H1 (cell line): ENCODE results near the gene KRTAP10-4. TPM values are rescaled to one million over a fixed set of nuclear protein-coding genes. Genes with fewer than 3 reads are reported as not detected.

Experiments
- CTCF ChIA-PET: fragments of 300-600 bp; sonication (Branson Sonifier 250); formaldehyde crosslinking; loops from one replicate; lab custom pipeline; 2021; ENCODE audit not compliant: partially characterized antibody; lab: Charles Lee
- POLR2A ChIA-PET: fragments of 300-600 bp; sonication (Branson Sonifier 250); formaldehyde crosslinking; loops from one replicate; lab custom pipeline; 2021; ENCODE audit warnings: inconsistent platforms; ENCODE audit not compliant: partially characterized antibody; lab: Charles Lee
- DNase-seq, 2 experiments: peaks; one replicate each; pipeline versions ENCODE4 v3.0.0 to v3.0.0-alpha.2; 2010 to 2022; ENCODE audit warnings: low spot score in 2 of 2, low read depth in 1 of 2, mixed read lengths in 1 of 2
- FAIRE-seq: peaks from 2 replicates; lab custom pipeline; 2011; peaks lifted over from hg19 to GRCh38; lab: Jason Lieb, UNC
- H2AFZ ChIP-seq: 2 replicates; pipeline ENCODE4 v1.8.1; 2012; ENCODE audit warnings: low read length, inconsistent platforms
- H2AK5ac ChIP-seq: 2 replicates; pipeline ENCODE4 v1.6.1; 2013; ENCODE audit warnings: low read depth, low read length
- H2BK120ac ChIP-seq: replicated peaks from 2 replicates; pipeline ENCODE3; 2013; ENCODE audit warnings: low read depth, low read length, inconsistent platforms
- H2BK12ac ChIP-seq: 2 replicates; pipeline ENCODE4 v1.6.1; 2013; ENCODE audit warnings: low read depth, low read length
- H2BK15ac ChIP-seq: 2 replicates; pipeline ENCODE4 v1.6.1; 2013; ENCODE audit warnings: low read length
- H2BK20ac ChIP-seq: 2 replicates; pipeline ENCODE4 v1.6.1; 2013; ENCODE audit warnings: low read length
- H2BK5ac ChIP-seq: 2 replicates; pipeline ENCODE4 v1.6.1; 2013; ENCODE audit warnings: low read depth, low read length
- H3K14ac ChIP-seq: 2 replicates; pipeline ENCODE4 v1.6.1; 2013; ENCODE audit warnings: inconsistent platforms; ENCODE audit not compliant: insufficient read length
- H3K18ac ChIP-seq: 2 replicates; pipeline ENCODE4 v1.6.1; 2013; ENCODE audit warnings: low read length; ENCODE audit errors: extremely low read depth
- H3K23ac ChIP-seq: 2 replicates; pipeline ENCODE4 v1.6.1; 2013; ENCODE audit warnings: inconsistent platforms; ENCODE audit not compliant: insufficient read length
- H3K23me2 ChIP-seq: 2 replicates; pipeline ENCODE4 v1.6.1; 2013; ENCODE audit warnings: low read depth, low read length
- H3K27ac ChIP-seq: 2 replicates; pipeline ENCODE4 v1.6.1; 2011; ENCODE audit warnings: low read depth, low read length, inconsistent platforms
- H3K27me3 ChIP-seq, 4 experiments: replicated peaks in 1 of 4; 1 replicate in 1 of 4; 2 replicates in 3 of 4; pipeline versions ENCODE4 v1.6.1 to v1.8.1; 2011 to 2013; ENCODE audit warnings: low read length in 3 of 4, mild to moderate bottlenecking in 3 of 4, inconsistent platforms in 2 of 4, mixed read lengths in 2 of 4, moderate library complexity in 1 of 4; ENCODE audit not compliant: control insufficient read depth in 3 of 4, insufficient read depth in 3 of 4; ENCODE audit errors: extremely low read depth in 1 of 4
- H3K36me3 ChIP-seq, 4 experiments: 2 replicates each; pipeline versions ENCODE4 v1.6.1 to v1.8.1; 2011 to 2013; ENCODE audit warnings: mild to moderate bottlenecking in 4 of 4, low read length in 3 of 4, moderate library complexity in 2 of 4, control low read depth in 1 of 4, inconsistent platforms in 1 of 4; ENCODE audit not compliant: insufficient read depth in 4 of 4, control insufficient read depth in 2 of 4
- H3K4ac ChIP-seq: replicated peaks from 2 replicates; pipeline ENCODE3; 2013; ENCODE audit warnings: low read length, low read depth, mixed read lengths, inconsistent platforms; ENCODE audit not compliant: insufficient read length
- H3K4me1 ChIP-seq, 4 experiments: replicated peaks in 1 of 4; 1 replicate in 1 of 4; 2 replicates in 3 of 4; pipeline versions ENCODE4 v1.6.1 to v1.8.1; 2011 to 2013; ENCODE audit warnings: low read length in 3 of 4, inconsistent platforms in 2 of 4, mixed read lengths in 1 of 4; ENCODE audit not compliant: insufficient read depth in 4 of 4, control insufficient read depth in 3 of 4
- H3K4me2 ChIP-seq, 2 experiments: 2 replicates each; pipeline versions ENCODE4 v1.6.1 to v1.8.1; 2011 to 2013; ENCODE audit warnings: low read depth in 2 of 2, low read length in 2 of 2, control low read depth in 1 of 2, inconsistent platforms in 1 of 2, mild to moderate bottlenecking in 1 of 2; ENCODE audit not compliant: insufficient read depth in 1 of 2
- H3K4me3 ChIP-seq, 4 experiments: fragments of 200-600, 300-600 bp in 1 of 4; sonication (generic), shearing (Covaris generic), sonication (Bioruptor Twin) in 1 of 4; 2 replicates each; pipeline versions ENCODE4 v1.5.1 to v1.8.1; 2011 to 2016; ENCODE audit warnings: low read length in 4 of 4, low read depth in 3 of 4, control low read depth in 2 of 4, inconsistent platforms in 2 of 4, mild to moderate bottlenecking in 2 of 4, mixed read lengths in 1 of 4, moderate library complexity in 1 of 4; ENCODE audit not compliant: insufficient read depth in 2 of 4; ENCODE audit errors: extremely low read depth in 1 of 4
- H3K56ac ChIP-seq: replicated peaks from 2 replicates; pipeline ENCODE3; 2013; ENCODE audit warnings: low read depth, mild to moderate bottlenecking, mixed read lengths, low read length, inconsistent platforms; ENCODE audit not compliant: insufficient read length
- H3K79me1 ChIP-seq: 2 replicates; pipeline ENCODE4 v1.6.1; 2013; ENCODE audit warnings: low read depth, low read length, control low read depth
- H3K79me2 ChIP-seq, 2 experiments: 2 replicates each; pipeline versions ENCODE4 v1.6.1 to v1.8.1; 2012 to 2013; ENCODE audit warnings: low read length in 2 of 2, mild to moderate bottlenecking in 2 of 2, inconsistent platforms in 1 of 2; ENCODE audit not compliant: insufficient read depth in 2 of 2, control insufficient read depth in 1 of 2
- H3K9ac ChIP-seq, 4 experiments: replicated peaks in 1 of 4; 1 replicate in 1 of 4; 2 replicates in 3 of 4; pipeline versions ENCODE4 v1.6.1 to v1.8.1; 2011 to 2013; ENCODE audit warnings: low read depth in 3 of 4, low read length in 3 of 4, control low read depth in 2 of 4, mild to moderate bottlenecking in 2 of 4, moderate library complexity in 2 of 4, inconsistent platforms in 1 of 4; ENCODE audit errors: extremely low read depth in 1 of 4
- H3K9me3 ChIP-seq, 2 experiments: 2 replicates each; pipeline versions ENCODE4 v1.6.1 to v1.8.1; 2012 to 2013; ENCODE audit warnings: mild to moderate bottlenecking in 2 of 2, moderate library complexity in 2 of 2, control low read depth in 1 of 2, inconsistent platforms in 1 of 2, low read depth in 1 of 2, low read length in 1 of 2, mixed read lengths in 1 of 2; ENCODE audit not compliant: insufficient read depth in 2 of 2
- H4K20me1 ChIP-seq, 2 experiments: replicated peaks in 1 of 2; 2 replicates each; pipeline versions ENCODE3 to v1.8.1; 2011 to 2013; ENCODE audit warnings: inconsistent platforms in 2 of 2, low read length in 2 of 2, mild to moderate bottlenecking in 1 of 2; ENCODE audit not compliant: insufficient read depth in 2 of 2, control insufficient read depth in 1 of 2
- H4K5ac ChIP-seq: 2 replicates; pipeline ENCODE4 v1.6.1; 2013; ENCODE audit warnings: low read length, low read depth, mixed read lengths, inconsistent platforms; ENCODE audit not compliant: insufficient read length
- H4K8ac ChIP-seq: 2 replicates; pipeline ENCODE4 v1.8.0; 2013; ENCODE audit warnings: mild to moderate bottlenecking, moderate library complexity, low read length, inconsistent platforms; ENCODE audit not compliant: insufficient read depth; ENCODE audit errors: extremely low read depth
- H4K91ac ChIP-seq: replicated peaks from 2 replicates; pipeline ENCODE3; 2013; ENCODE audit warnings: low read length, mixed read lengths, inconsistent platforms; ENCODE audit not compliant: insufficient read length
- ATF3 ChIP-seq: IDR thresholded peaks from 2 replicates; pipeline ENCODE4 v1.6.1; 2011; ENCODE audit warnings: low read depth, mild to moderate bottlenecking, low read length; ENCODE audit not compliant: insufficient read depth
- BCL11A ChIP-seq, 2 experiments: IDR thresholded peaks; one replicate each; pipeline ENCODE4 v1.6.1; 2011; ENCODE audit warnings: low read depth in 2 of 2, low read length in 2 of 2, mild to moderate bottlenecking in 2 of 2
- CBX8 ChIP-seq: fragments of 300-800, 300-1000 bp; sonication (generic); IDR thresholded peaks from 2 replicates; pipeline ENCODE4 v1.7.1; 2016; ENCODE audit warnings: low read depth, low read length, borderline replicate concordance
- CEBPB ChIP-seq: IDR thresholded peaks from 2 replicates; pipeline ENCODE4 v1.6.1; 2012; ENCODE audit warnings: low read depth, low read length
- E2F6 ChIP-seq: IDR thresholded peaks from 2 replicates; pipeline ENCODE4 v1.6.1; 2012; ENCODE audit warnings: inconsistent platforms
- FOSL1 ChIP-seq: IDR thresholded peaks from 2 replicates; pipeline ENCODE4 v1.6.1; 2011; ENCODE audit warnings: mild to moderate bottlenecking, low read depth, low read length, moderate library complexity; ENCODE audit not compliant: insufficient read depth
- JUND ChIP-seq: IDR thresholded peaks from 2 replicates; pipeline ENCODE4 v1.6.1; 2011; ENCODE audit warnings: mild to moderate bottlenecking, improper control_type of control experiment, low read length
- RAD21 ChIP-seq, 2 experiments: IDR thresholded peaks in 1 of 2; conservative IDR thresholded peaks in 1 of 2; 2 replicates each; pipeline ENCODE4 v1.6.1; 2011; ENCODE audit warnings: low read depth in 2 of 2, low read length in 2 of 2, improper control_type of control experiment in 1 of 2, inconsistent platforms in 1 of 2, mild to moderate bottlenecking in 1 of 2, moderate library complexity in 1 of 2
- SAP30 ChIP-seq: fragments of 300-600 bp; sonication (generic); IDR thresholded peaks from 2 replicates; pipeline ENCODE4 v1.7.1; 2012; ENCODE audit warnings: low read length, moderate library complexity, mild to moderate bottlenecking, inconsistent platforms; ENCODE audit not compliant: insufficient read depth, insufficient replicate concordance
- SP2 ChIP-seq: IDR thresholded peaks from 2 replicates; pipeline ENCODE4 v1.6.1; 2012; ENCODE audit warnings: mild to moderate bottlenecking, low read length, inconsistent platforms
- SRF ChIP-seq: IDR thresholded peaks from 2 replicates; pipeline ENCODE4 v1.6.1; 2011; ENCODE audit warnings: mild to moderate bottlenecking, low read depth, low read length, moderate library complexity
- YY1 ChIP-seq: IDR thresholded peaks from 2 replicates; pipeline ENCODE4 v1.6.1; 2011; ENCODE audit warnings: low read depth, mild to moderate bottlenecking, low read length
- ZNF274 ChIP-seq: IDR thresholded peaks from 2 replicates; pipeline ENCODE4 v1.7.0; 2012; ENCODE audit warnings: low read length, borderline replicate concordance; ENCODE audit errors: extremely low read depth
- WGBS, 2 experiments: shearing (Covaris generic) in 1 of 2; methylation state at CpG; one replicate each; pipeline versions ENCODE4 v1.1.6 to v1.1.7; 2013 to 2015; ENCODE audit warnings: low lambda C conversion rate in 2 of 2, mixed read lengths in 2 of 2, inconsistent platforms in 1 of 2, low coverage in 1 of 2, missing lambda C conversion rate in 1 of 2; ENCODE audit not compliant: insufficient replicate concordance in 2 of 2, insufficient coverage in 1 of 2, insufficient read length in 1 of 2; ENCODE audit errors: extremely low coverage in 1 of 2, missing lambda C conversion rate in 1 of 2; 5-methylcytosine and 5-hydroxymethylcytosine counted together
- polyA plus RNA-seq, 7 experiments: library from polyadenylated mRNA; depleted of rRNA in 3 of 7; stranded (reverse) in 5 of 7; unstranded in 2 of 7; fragments of >200 nt in 5 of 7; fragments of 200-250 nt in 2 of 7; gene quantifications; 1 replicate in 5 of 7; 2 replicates in 1 of 7; 4 replicates in 1 of 7; pipeline versions ENCODE4 v1.2.1 to v1.2.3, GENCODE V29; 2011 to 2013; ENCODE audit warnings: missing spikeins in 2 of 7, mixed read lengths in 2 of 7
- total RNA-seq: library from RNA; stranded (reverse); fragmentation: NEBNext Ultra II Directional; extraction: Animal tissue kit (Norgen Biotek cat#: 25700); gene quantifications from 2 replicates; pipeline ENCODE4 v1.2.1, GENCODE V29; 2021

Gene KRTAP10-4
- total and polyA plus RNA-seq, 2 of the 8 experiments (the other 6 are each of a cell fraction or from before 2014, with no cell fraction given), result not detected

DNA sequence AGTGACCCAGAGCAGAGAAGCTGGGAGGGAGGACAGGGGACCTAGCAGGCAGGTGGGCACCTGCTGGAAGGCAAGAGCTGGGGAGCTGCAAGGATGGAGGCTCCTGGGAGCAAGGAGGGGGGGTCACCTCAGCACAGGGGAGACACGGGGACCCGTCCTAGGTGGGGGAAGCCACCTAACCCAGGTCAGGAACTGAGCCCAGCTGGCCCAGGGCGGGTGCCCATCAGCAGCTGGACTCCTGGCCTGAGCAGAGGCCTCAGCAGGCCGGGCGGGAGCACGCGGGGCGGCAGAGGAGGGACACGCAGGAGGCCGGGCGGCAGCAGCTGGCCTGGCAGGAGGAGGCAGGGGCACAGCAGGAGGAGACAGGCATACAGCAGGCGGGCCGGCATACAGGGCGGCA is 34.5 kb upstream of the KRTAP10-4 start:
- Histone ChIP-seq H3K4me1 (peaks cover 0 to 2% (median 0%) of the 10 kb centered on the region in 4 experiments; a peak in 1 of 7 replicates), H3K56ac (no peak overlapping the region), H3K79me2 (no peaks in the 10 kb centered on the region), H3K4ac (no peak overlapping the region), H2AK5ac (no peak overlapping the region), H3K27ac (no peak overlapping the region), H4K8ac (no peak overlapping the region), H3K79me1 (no peaks in the 10 kb centered on the region), H2AFZ (no peak overlapping the region), H4K91ac (no peak overlapping the region), H3K23me2 (no peaks in the 10 kb centered on the region), H2BK5ac (no peak overlapping the region), H2BK12ac (no peak overlapping the region), H3K4me3 (no peak overlapping the region), H2BK20ac (no peak overlapping the region), H3K14ac (no peak overlapping the region), H3K23ac (no peak overlapping the region), H3K9me3 (0 out of 4 replicates have a peak, but pooled peaks cover 0 to 3% of the 10 kb centered on the region in 2 experiments), H3K36me3 (no peaks in the 10 kb centered on the region), H2BK120ac (no peak overlapping the region), H3K4me2 (no peak overlapping the region), H3K9ac (no peak overlapping the region), H2BK15ac (no peak overlapping the region), H3K18ac (no peak overlapping the region), H4K5ac (no peak overlapping the region), H4K20me1 (no peaks in the 10 kb centered on the region), H3K27me3 (no peaks in the 10 kb centered on the region)
- ChIA-PET CTCF (interaction anchor here (0.7 to 1.7 kb wide), 4 partner anchors 10 to 352 kb away, joined by 3 to 4 read pairs (median 3); no protein-coding TSS in a partner anchor), POLR2A (no interaction called here)
- WGBS, 2 experiments, result 78% methylated on average over 6 of the region's 14 CpGs; no CpG with 5 or more reads in 1 of the 2 experiments
- DNase-seq (no peak), FAIRE-seq (no peak)
- TF ChIP-seq SP2 (no peak), SAP30 (no peak), RAD21 (IDR thresholded peaks at IDR 0.05 in 1 of 2, conservative IDR thresholded peaks at IDR 0.05 in 1 of 2; ENCODE audit: low read depth in 2 of 2, low read length in 2 of 2) (no peak), SRF (no peak), CEBPB (no peak), ZNF274 (no peak), JUND (no peak), CBX8 (no peak), E2F6 (no peak), ATF3 (no peak), BCL11A (IDR thresholded peaks at IDR 0.05; ENCODE audit: low read depth in 2 of 2, low read length in 2 of 2) (no peak), YY1 (no peak), FOSL1 (no peak)
